Measurements from ENCODE around the gene METTL25B. TPM values are rescaled to one million over a fixed set of nuclear protein-coding genes. Genes with fewer than 3 reads are reported as not detected.

METTL25B gene
- total and polyA plus RNA-seq, 4 donors: 24.4 to 42.6 (median 31.6) TPM

DNA sequence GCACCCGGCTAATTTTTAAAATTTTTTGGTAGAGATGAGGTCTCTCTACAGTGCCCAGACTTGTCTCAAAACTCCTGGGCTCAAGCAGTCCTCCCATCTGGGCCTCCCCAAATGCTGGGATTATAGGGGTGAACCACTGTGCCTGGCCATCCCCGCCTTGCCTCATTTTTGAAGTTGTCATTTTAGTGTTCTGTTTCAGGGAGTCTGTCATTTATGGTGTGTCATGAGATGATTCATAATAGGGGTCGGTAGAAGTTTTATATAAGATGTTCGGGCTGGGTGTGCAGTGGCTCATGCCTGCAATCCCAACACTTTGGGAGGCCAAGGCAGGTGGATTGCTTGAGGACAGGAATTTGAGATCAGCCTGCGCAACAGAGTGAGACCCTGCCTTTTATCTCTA lies 47.5 kb downstream of the METTL25B start:
- 86 to 88% methylated on average over 5 of the region's 5 CpGs for WGBS, 2 donors
- H3K4me1 ChIP-seq (ENCODE audit: control insufficient read depth in 5 of 5, insufficient read depth in 5 of 5, low read length in 5 of 5): peaks cover 3 to 36% (median 11%) of the 10 kb centered on the region in 5 donors
- DNase-seq: no peak

DNA sequence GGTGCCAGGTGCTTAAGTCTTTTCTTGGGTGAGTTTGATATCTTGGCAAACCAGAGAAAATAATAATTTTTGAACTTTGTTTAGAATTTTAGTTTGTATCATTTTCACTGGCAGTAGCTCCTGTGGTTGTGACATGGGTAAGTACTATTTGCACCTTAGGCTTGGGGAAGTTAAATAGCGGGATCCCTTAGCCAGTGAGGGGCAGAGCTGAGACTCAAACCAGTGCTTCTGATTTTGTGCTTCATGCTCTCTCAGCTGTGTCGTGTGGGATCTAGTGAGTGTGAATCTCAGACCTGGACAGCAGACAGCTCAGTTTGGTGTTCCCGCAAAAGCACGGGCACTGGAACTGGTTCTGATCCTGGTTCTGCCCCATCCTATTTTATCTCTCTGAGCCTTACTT lies 48.7 kb downstream of the METTL25B start:
- no peak for DNase-seq
- H3K9me3 ChIP-seq (ENCODE audit: control insufficient read depth in 4 of 4, insufficient read depth in 3 of 4, low read length in 3 of 4): no peaks in the 10 kb centered on the region
- peaks cover 1 to 7% (median 4%) of the 10 kb centered on the region in 4 donors for H3K36me3 ChIP-seq (ENCODE audit: control insufficient read depth in 4 of 4, insufficient read depth in 4 of 4, low read length in 4 of 4)
- no peak for ATAC-seq (ENCODE audit: insufficient read depth, low FRiP score)
- TF ChIP-seq, protein P1, sequence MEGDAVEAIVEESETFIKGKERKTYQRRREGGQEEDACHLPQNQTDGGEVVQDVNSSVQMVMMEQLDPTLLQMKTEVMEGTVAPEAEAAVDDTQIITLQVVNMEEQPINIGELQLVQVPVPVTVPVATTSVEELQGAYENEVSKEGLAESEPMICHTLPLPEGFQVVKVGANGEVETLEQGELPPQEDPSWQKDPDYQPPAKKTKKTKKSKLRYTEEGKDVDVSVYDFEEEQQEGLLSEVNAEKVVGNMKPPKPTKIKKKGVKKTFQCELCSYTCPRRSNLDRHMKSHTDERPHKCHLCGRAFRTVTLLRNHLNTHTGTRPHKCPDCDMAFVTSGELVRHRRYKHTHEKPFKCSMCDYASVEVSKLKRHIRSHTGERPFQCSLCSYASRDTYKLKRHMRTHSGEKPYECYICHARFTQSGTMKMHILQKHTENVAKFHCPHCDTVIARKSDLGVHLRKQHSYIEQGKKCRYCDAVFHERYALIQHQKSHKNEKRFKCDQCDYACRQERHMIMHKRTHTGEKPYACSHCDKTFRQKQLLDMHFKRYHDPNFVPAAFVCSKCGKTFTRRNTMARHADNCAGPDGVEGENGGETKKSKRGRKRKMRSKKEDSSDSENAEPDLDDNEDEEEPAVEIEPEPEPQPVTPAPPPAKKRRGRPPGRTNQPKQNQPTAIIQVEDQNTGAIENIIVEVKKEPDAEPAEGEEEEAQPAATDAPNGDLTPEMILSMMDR (IDR thresholded peaks at IDR 0.05; ENCODE audit: control extremely low read depth, extremely low read depth): no peak
- H3K27ac ChIP-seq (ENCODE audit: low read depth in 1 of 2, low read length in 1 of 2): no peak overlapping the region
- H3K4me3 ChIP-seq: no peak overlapping the region
- no peak overlapping the region for H3K9ac ChIP-seq (ENCODE audit: insufficient read depth in 1 of 2, low read length in 2 of 2)
- peaks cover 3 to 29% (median 13%) of the 10 kb centered on the region in 5 donors for H3K4me1 ChIP-seq (ENCODE audit: control insufficient read depth in 5 of 5, insufficient read depth in 5 of 5, low read length in 5 of 5)
- no peaks in the 10 kb centered on the region for H3K27me3 ChIP-seq (ENCODE audit: control insufficient read depth in 3 of 3, insufficient read depth in 3 of 3, low read length in 2 of 3)
- WGBS, 2 donors: 62 to 75% methylated on average over 4 of the region's 4 CpGs

More for the DNA sequence above, 47.5 kb downstream of the METTL25B start:
- Histone ChIP-seq H3K36me3 (ENCODE audit: control insufficient read depth in 4 of 4, insufficient read depth in 4 of 4, low read length in 4 of 4) (peaks cover 0 to 8% (median 7%) of the 10 kb centered on the region in 4 donors), H3K4me3 (no peak overlapping the region), H3K9me3 (ENCODE audit: control insufficient read depth in 4 of 4, insufficient read depth in 3 of 4, low read length in 3 of 4) (no peaks in the 10 kb centered on the region), H3K27ac (ENCODE audit: low read depth in 1 of 2, low read length in 1 of 2) (no peak overlapping the region), H3K27me3 (ENCODE audit: control insufficient read depth in 3 of 3, insufficient read depth in 3 of 3, low read length in 2 of 3) (no peaks in the 10 kb centered on the region), H3K9ac (ENCODE audit: insufficient read depth in 1 of 2, low read length in 2 of 2) (no peak overlapping the region)
- no peak for ATAC-seq (ENCODE audit: insufficient read depth, low FRiP score)
- TF ChIP-seq, protein P1 (IDR thresholded peaks at IDR 0.05; ENCODE audit: control extremely low read depth, extremely low read depth): no peak

DNA sequence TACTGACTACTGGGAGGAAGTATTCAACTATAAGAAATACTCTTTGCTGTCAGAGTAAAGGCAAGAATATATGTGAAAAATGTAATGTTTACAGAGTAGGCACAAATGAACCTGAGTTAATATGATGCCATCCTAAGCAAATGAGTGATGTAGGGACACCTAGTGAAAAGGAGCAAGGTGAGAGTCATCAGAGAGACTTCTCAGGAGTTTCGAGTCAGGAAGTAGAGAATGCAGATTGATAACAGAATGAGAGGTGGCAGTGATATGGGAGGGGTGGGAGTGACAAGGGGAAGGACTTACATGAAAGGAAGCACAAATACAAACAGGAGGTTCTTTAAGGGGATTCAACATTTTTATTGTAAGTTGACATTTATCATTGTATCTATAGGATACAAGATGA lies 49.3 kb downstream of the METTL25B start:
- no peak for DNase-seq
- Histone ChIP-seq H3K36me3 (ENCODE audit: control insufficient read depth in 4 of 4, insufficient read depth in 4 of 4, low read length in 4 of 4) (peaks cover 1 to 11% (median 4%) of the 10 kb centered on the region in 4 donors), H3K27ac (ENCODE audit: low read depth in 1 of 2, low read length in 1 of 2) (no peak overlapping the region), H3K9me3 (ENCODE audit: control insufficient read depth in 4 of 4, insufficient read depth in 3 of 4, low read length in 3 of 4) (no peaks in the 10 kb centered on the region), H3K27me3 (ENCODE audit: control insufficient read depth in 3 of 3, insufficient read depth in 3 of 3, low read length in 2 of 3) (no peaks in the 10 kb centered on the region), H3K4me3 (no peak overlapping the region), H3K9ac (ENCODE audit: insufficient read depth in 1 of 2, low read length in 2 of 2) (no peak overlapping the region), H3K4me1 (ENCODE audit: control insufficient read depth in 5 of 5, insufficient read depth in 5 of 5, low read length in 5 of 5) (peaks cover under 1 to 25% (median 15%) of the 10 kb centered on the region in 5 donors)
- no peak for ATAC-seq (ENCODE audit: insufficient read depth, low FRiP score)
- TF ChIP-seq, protein P1 (IDR thresholded peaks at IDR 0.05; ENCODE audit: control extremely low read depth, extremely low read depth): no peak
- WGBS, 2 donors: 28 to 54% methylated on average over 1 of the region's 1 CpG

DNA sequence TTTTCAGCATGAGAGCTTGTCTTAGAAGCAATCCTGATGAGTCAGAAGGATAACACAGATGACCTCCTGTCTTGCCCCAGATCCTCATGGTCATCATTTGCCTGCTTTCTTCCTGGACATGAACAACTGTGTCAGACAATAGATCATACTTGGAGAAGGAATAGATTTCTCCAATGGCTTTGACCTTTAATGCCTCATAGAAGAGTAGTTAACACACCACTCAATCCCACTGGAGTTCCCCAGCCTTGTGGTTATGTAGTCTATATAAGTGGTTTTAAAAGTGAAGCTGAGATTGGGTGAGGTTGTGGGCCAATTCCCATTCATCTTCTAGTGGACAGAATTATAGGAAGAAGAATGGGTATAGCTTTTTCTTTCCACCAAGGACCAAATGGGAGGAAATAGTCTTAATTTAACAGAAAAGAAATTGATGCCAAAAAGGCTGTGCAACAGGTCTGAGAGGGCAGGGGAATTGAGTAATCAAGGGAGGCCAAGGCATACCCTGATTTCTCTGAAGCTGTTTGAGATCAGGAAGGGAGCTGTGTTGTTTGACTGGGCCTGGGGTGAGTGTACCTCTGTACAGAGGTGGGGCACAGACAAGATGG lies 53.4 kb downstream of the METTL25B start:
- Histone ChIP-seq H3K4me1 (ENCODE audit: control insufficient read depth in 5 of 5, insufficient read depth in 5 of 5, low read length in 5 of 5) (peaks cover 0 to 13% (median 8%) of the 10 kb centered on the region in 5 donors), H3K27ac (ENCODE audit: low read depth in 1 of 2, low read length in 1 of 2) (no peak overlapping the region), H3K9me3 (ENCODE audit: control insufficient read depth in 4 of 4, insufficient read depth in 3 of 4, low read length in 3 of 4) (no peaks in the 10 kb centered on the region), H3K4me3 (no peak overlapping the region), H3K27me3 (ENCODE audit: control insufficient read depth in 3 of 3, insufficient read depth in 3 of 3, low read length in 2 of 3) (no peaks in the 10 kb centered on the region), H3K9ac (ENCODE audit: insufficient read depth in 1 of 2, low read length in 2 of 2) (no peak overlapping the region), H3K36me3 (ENCODE audit: control insufficient read depth in 4 of 4, insufficient read depth in 4 of 4, low read length in 4 of 4) (peaks cover 3 to 33% (median 16%) of the 10 kb centered on the region in 4 donors)
- TF ChIP-seq, protein P1 (IDR thresholded peaks at IDR 0.05; ENCODE audit: control extremely low read depth, extremely low read depth): no peak
- ATAC-seq (ENCODE audit: insufficient read depth, low FRiP score): peak; percentile 27
- DNase-seq: peak in 1 of 3 donors; percentile 29

All from lung (tissue), 12 donors.